K562 (cell line): ENCODE results near the gene SOX2. TPM values are rescaled to one million over a fixed set of nuclear protein-coding genes. Genes with fewer than 3 reads are reported as not detected.

Source experiments
- BHLHE40 ChIP-seq: IDR thresholded peaks from 2 replicates; pipeline ENCODE4 v1.6.1; 2011; ENCODE audit warnings: low read length, improper control_type of control experiment
- CBFA2T3 ChIP-seq: fragments of 450-650 bp; IDR thresholded peaks from 2 replicates; pipeline ENCODE4 v1.6.1; 2017
- FOXK2 ChIP-seq, 2 experiments: fragments of 450-650 bp; IDR thresholded peaks in 1 of 2; conservative IDR thresholded peaks in 1 of 2; 2 replicates each; pipeline ENCODE4 v1.6.1; 2016; ENCODE audit warnings: low read depth in 2 of 2, mild to moderate bottlenecking in 1 of 2
- KDM4B ChIP-seq, 2 experiments: fragments of 450-650 bp in 1 of 2; sonication (generic) in 1 of 2; IDR thresholded peaks; 2 replicates each; pipeline ENCODE4 v1.6.1; 2016 to 2017; ENCODE audit warnings: borderline replicate concordance in 2 of 2, antibody characterized with exemption in 1 of 2, low read depth in 1 of 2, mild to moderate bottlenecking in 1 of 2
- RBM25 ChIP-seq: fragments of 200-400 bp; formaldehyde crosslinking; IDR thresholded peaks from 2 replicates; pipeline ENCODE4 v1.6.1; 2018; ENCODE audit warnings: low read length, low read depth, moderate library complexity; ENCODE audit not compliant: severe bottlenecking
- polyA plus RNA-seq, 8 experiments: library from polyadenylated mRNA; depleted of rRNA in 4 of 8; stranded (reverse) in 5 of 8; unstranded in 3 of 8; fragments of >200 nt; fragmentation: Nextera tagmentation in 2 of 8; fragmentation: Illumina TruSeq in 1 of 8; extraction: Ambion mirVana in 2 of 8; extraction: Trizol in 1 of 8; gene quantifications; 2 replicates each; pipeline versions ENCODE4 v1.2.1 to v1.2.3, GENCODE V29; 2011 to 2014; ENCODE audit warnings: inconsistent platforms in 1 of 8, missing spikeins in 1 of 8
- total RNA-seq, 7 experiments: library from RNA; depleted of rRNA in 6 of 7; stranded (reverse); fragments of >200 nt in 6 of 7; fragmentation: Illumina TruSeq in 2 of 7; extraction: Trizol in 2 of 7; gene quantifications; 2 replicates each; pipeline versions ENCODE4 v1.2.1 to v1.2.3, GENCODE V29; 2011 to 2021; ENCODE audit warnings: low replicate concordance in 1 of 7
- TF ChIP-seq, protein P1 (sequence below): fragments of 450-650 bp; IDR thresholded peaks from 2 replicates; pipeline ENCODE4 v1.6.1; 2016; ENCODE audit warnings: mild to moderate bottlenecking
- TF ChIP-seq, protein P2 (sequence below): fragments of 450-650 bp; IDR thresholded peaks from 2 replicates; pipeline ENCODE4 v1.6.1; 2014; ENCODE audit warnings: low read depth, mild to moderate bottlenecking, moderate library complexity, borderline replicate concordance
- TF ChIP-seq, protein P3 (sequence below): sonication (generic); formaldehyde crosslinking; IDR thresholded peaks from 2 replicates; pipeline ENCODE4 v1.8.1; 2023; ENCODE audit warnings: mild to moderate bottlenecking, missing genetic modification reagents

SOX2 gene
- total and polyA plus RNA-seq, 9 of the 15 experiments (the other 6 are each of a cell fraction or from before 2014, with no cell fraction given): 0.07 TPM; not detected in 8

DNA sequence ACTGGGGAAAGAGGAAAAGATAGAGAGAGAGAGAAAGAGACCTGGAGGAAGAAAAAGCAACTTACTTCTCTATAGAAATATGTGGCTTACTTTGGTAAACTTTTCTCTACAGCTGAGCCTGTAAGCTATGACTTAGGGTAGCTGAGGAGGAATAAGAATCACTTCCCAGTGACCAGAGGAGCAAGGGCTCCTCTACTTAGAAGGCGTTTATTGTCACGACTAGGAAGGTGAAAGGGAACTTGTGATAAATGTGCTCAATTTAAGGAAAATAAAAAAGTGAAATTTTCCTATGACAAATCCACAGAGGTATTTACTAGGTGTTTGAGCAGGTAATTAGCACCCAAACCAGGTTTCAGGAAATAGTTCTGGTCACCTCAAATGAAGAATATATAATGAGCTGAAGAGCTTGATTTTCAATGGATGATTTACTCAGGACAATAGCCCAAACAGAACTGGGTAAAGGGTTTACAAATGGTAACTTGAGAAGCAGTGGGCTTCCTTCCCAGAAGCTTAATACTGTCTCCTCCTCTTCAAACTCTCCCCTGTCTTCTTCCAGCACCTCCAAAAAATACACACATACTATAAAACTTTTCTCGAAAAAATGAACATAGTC, 46.1 kb downstream of the SOX2 start (continued):
- TF ChIP-seq, protein P1, sequence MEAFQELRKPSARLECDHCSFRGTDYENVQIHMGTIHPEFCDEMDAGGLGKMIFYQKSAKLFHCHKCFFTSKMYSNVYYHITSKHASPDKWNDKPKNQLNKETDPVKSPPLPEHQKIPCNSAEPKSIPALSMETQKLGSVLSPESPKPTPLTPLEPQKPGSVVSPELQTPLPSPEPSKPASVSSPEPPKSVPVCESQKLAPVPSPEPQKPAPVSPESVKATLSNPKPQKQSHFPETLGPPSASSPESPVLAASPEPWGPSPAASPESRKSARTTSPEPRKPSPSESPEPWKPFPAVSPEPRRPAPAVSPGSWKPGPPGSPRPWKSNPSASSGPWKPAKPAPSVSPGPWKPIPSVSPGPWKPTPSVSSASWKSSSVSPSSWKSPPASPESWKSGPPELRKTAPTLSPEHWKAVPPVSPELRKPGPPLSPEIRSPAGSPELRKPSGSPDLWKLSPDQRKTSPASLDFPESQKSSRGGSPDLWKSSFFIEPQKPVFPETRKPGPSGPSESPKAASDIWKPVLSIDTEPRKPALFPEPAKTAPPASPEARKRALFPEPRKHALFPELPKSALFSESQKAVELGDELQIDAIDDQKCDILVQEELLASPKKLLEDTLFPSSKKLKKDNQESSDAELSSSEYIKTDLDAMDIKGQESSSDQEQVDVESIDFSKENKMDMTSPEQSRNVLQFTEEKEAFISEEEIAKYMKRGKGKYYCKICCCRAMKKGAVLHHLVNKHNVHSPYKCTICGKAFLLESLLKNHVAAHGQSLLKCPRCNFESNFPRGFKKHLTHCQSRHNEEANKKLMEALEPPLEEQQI: no peak
- TF ChIP-seq, protein P2, sequence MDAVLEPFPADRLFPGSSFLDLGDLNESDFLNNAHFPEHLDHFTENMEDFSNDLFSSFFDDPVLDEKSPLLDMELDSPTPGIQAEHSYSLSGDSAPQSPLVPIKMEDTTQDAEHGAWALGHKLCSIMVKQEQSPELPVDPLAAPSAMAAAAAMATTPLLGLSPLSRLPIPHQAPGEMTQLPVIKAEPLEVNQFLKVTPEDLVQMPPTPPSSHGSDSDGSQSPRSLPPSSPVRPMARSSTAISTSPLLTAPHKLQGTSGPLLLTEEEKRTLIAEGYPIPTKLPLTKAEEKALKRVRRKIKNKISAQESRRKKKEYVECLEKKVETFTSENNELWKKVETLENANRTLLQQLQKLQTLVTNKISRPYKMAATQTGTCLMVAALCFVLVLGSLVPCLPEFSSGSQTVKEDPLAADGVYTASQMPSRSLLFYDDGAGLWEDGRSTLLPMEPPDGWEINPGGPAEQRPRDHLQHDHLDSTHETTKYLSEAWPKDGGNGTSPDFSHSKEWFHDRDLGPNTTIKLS: no peak
- TF ChIP-seq CBFA2T3 (no peak), RBM25 (no peak), KDM4B (IDR thresholded peaks at IDR 0.05; ENCODE audit: borderline replicate concordance in 2 of 2, low read depth in 1 of 2) (no peak), BHLHE40 (no peak), FOXK2 (conservative IDR thresholded peaks at IDR 0.05 in 1 of 2, IDR thresholded peaks at IDR 0.05 in 1 of 2; ENCODE audit: low read depth in 2 of 2) (no peak)
- TF ChIP-seq, protein P3, sequence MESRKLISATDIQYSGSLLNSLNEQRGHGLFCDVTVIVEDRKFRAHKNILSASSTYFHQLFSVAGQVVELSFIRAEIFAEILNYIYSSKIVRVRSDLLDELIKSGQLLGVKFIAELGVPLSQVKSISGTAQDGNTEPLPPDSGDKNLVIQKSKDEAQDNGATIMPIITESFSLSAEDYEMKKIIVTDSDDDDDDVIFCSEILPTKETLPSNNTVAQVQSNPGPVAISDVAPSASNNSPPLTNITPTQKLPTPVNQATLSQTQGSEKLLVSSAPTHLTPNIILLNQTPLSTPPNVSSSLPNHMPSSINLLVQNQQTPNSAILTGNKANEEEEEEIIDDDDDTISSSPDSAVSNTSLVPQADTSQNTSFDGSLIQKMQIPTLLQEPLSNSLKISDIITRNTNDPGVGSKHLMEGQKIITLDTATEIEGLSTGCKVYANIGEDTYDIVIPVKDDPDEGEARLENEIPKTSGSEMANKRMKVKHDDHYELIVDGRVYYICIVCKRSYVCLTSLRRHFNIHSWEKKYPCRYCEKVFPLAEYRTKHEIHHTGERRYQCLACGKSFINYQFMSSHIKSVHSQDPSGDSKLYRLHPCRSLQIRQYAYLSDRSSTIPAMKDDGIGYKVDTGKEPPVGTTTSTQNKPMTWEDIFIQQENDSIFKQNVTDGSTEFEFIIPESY (CRISPR knock-in tag): no peak
